ENCODE measurements around the gene PLGLB1.
"Not testable (repeated sequence)": the region's sequence is repeated elsewhere in the genome, so short reads cannot be mapped to it uniquely, and the experiment has no call there.

GRCh38 chr2:87019053-87019452 lies 2.6 kb downstream of the PLGLB1 start:
- not testable (repeated sequence) for TF ChIP-seq CTCF, POLR2A (IDR thresholded peaks at IDR 0.05)

Measured in stomach (tissue), 4 donors.